ENCODE data around the gene CREBBP. TPM values are rescaled to one million over a fixed set of nuclear protein-coding genes. Genes with fewer than 3 reads are reported as not detected.
A peak's percentile ranks its signal among the peaks of the same experiment; 100 is the strongest.

The CREBBP gene
- total and polyA plus RNA-seq, 7 donors = 5.4 to 85.3 (median 39.5) TPM

- 94 to 96% methylated on average over 10 of the region's 10 CpGs for WGBS, 2 donors
- Histone ChIP-seq H3K36me3 (peaks cover 0 to 4% (median 0%) of the 10 kb centered on the region in 4 donors), H3K27me3 (no peaks in the 10 kb centered on the region), H3K27ac (no peak overlapping the region), H3K4me1 (peaks cover 0 to 17% (median 10%) of the 10 kb centered on the region in 4 donors), H3K9me3 (no peaks in the 10 kb centered on the region), H3K4me3 (no peak overlapping the region)
- no peak for DNase-seq
- intact Hi-C loops (cut with DNase I) = no loop called here
- TF ChIP-seq, protein P1, sequence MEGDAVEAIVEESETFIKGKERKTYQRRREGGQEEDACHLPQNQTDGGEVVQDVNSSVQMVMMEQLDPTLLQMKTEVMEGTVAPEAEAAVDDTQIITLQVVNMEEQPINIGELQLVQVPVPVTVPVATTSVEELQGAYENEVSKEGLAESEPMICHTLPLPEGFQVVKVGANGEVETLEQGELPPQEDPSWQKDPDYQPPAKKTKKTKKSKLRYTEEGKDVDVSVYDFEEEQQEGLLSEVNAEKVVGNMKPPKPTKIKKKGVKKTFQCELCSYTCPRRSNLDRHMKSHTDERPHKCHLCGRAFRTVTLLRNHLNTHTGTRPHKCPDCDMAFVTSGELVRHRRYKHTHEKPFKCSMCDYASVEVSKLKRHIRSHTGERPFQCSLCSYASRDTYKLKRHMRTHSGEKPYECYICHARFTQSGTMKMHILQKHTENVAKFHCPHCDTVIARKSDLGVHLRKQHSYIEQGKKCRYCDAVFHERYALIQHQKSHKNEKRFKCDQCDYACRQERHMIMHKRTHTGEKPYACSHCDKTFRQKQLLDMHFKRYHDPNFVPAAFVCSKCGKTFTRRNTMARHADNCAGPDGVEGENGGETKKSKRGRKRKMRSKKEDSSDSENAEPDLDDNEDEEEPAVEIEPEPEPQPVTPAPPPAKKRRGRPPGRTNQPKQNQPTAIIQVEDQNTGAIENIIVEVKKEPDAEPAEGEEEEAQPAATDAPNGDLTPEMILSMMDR (IDR thresholded peaks at IDR 0.05) = no peak
- TF ChIP-seq EP300 (IDR thresholded peaks at IDR 0.05) = no peak
- TF ChIP-seq POLR2AphosphoS5 (IDR thresholded peaks at IDR 0.05) = no peak
- no peak for TF ChIP-seq POLR2A (IDR thresholded peaks at IDR 0.05)
Observed at GRCh38 chr16:3718628-3719027, 161.9 kb downstream of the CREBBP start.

DNA sequence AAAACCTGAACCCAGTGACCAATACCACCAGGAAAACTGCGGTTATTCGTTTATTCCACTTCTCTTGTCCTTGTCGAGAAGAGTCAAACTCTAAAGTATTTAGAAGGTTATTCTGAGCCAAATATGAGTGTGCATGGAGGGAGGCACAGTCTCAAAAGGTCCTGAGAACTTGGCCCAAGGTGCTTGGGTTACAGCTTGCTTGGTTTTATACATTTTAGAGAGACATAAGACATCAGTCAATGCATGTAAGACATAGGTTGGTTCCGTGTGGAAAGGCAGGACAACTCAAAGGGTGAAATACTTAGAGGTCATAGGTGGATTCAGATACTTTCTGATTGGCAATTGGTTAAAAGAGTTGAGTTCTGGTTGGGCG is 162.5 kb downstream of the CREBBP start:
- intact Hi-C loops (cut with DNase I) = no loop called here
- H3K4me3 ChIP-seq = peak overlapping the region; percentile 49 to 89 (median 73)
- no peaks in the 10 kb centered on the region for H3K9me3 ChIP-seq
- no peaks in the 10 kb centered on the region for H3K27me3 ChIP-seq
- TF ChIP-seq, protein P1 (IDR thresholded peaks at IDR 0.05) = no peak
- TF ChIP-seq EP300 (IDR thresholded peaks at IDR 0.05) (no peak), POLR2A (IDR thresholded peaks at IDR 0.05) (no peak), POLR2AphosphoS5 (IDR thresholded peaks at IDR 0.05) (no peak)
- peaks cover 0 to 17% (median 10%) of the 10 kb centered on the region in 4 donors for H3K4me1 ChIP-seq
- no peak for DNase-seq
- 28% methylated on average over 5 of the region's 5 CpGs for WGBS, 2 donors
- peaks cover 0 to 10% (median 0%) of the 10 kb centered on the region in 4 donors for H3K36me3 ChIP-seq
- H3K27ac ChIP-seq = peak overlapping the region; percentile 85 to 91 (median 87)

DNA sequence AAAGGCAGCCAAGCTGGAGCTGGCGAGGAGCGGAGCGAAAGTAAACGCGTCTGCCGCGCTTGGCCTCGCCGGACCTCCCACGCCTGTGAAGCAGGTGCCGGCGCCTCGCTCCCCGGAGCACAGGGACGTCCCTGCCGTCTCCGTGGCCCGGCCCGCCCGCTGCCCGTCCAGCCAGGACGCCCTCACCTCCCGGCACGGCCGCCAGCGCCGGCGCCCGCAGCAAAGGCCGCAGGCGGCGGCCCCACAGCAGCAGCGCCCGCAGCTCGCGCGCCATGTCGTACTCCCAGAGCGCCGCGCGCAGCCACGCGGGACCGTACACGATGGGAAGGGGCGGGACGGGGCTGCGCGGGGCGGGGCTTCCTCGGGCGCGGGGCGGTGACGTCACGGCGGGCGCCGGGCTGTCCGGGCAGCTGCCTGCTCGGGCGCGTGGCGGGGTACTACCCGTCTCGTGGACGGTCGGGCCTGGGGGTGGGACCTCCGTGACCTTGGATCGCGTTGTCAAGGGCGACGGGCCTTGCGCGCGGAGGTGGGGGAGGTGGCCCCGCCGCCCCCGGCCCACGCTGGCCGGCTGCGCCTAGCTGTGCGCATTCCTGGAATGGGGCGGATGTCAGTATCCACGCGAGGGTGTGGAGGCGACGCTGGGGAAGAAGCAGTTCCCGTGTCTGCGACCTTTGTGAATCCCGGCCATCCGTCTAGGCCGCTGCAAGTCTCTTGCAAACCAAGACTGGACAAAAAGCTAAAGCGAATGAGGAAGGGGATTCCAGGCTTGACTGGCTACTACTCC is 163.1 kb downstream of the CREBBP start, which contains the start of gene TRAP1:
TSS of gene TRAP1 (minus strand) at position 290 of the 784 bp plus-strand sequence. CDS start at position 274, 16 bp downstream.
- Histone ChIP-seq H3K36me3 (peaks cover 0 to 11% (median 0%) of the 10 kb centered on the region in 4 donors), H3K27ac (peak within 1 kb of the TSS; percentile 85 to 91 (median 87)), H3K9me3 (no peaks in the 10 kb centered on the region), H3K4me1 (peaks cover 0 to 17% (median 10%) of the 10 kb centered on the region in 4 donors), H3K4me3 (peak within 1 kb of the TSS; percentile 49 to 89 (median 73)), H3K27me3 (no peaks in the 10 kb centered on the region)
- 1% methylated on average over 95 of the region's 95 CpGs for WGBS, 2 donors
- peak; percentile 93 for DNase-seq
- intact Hi-C loops (cut with DNase I) = loop anchor here (2.0 kb wide), 1 partner anchor 163 kb away; the partner anchor contains the start of gene CREBBP
- TF ChIP-seq EP300 (IDR thresholded peaks at IDR 0.05) (no peak), POLR2A (IDR thresholded peaks at IDR 0.05) (peak; percentile 50 to 63), POLR2AphosphoS5 (IDR thresholded peaks at IDR 0.05) (peak; percentile 84 to 97 (median 90))
- TF ChIP-seq, protein P1 (IDR thresholded peaks at IDR 0.05) = no peak

DNA sequence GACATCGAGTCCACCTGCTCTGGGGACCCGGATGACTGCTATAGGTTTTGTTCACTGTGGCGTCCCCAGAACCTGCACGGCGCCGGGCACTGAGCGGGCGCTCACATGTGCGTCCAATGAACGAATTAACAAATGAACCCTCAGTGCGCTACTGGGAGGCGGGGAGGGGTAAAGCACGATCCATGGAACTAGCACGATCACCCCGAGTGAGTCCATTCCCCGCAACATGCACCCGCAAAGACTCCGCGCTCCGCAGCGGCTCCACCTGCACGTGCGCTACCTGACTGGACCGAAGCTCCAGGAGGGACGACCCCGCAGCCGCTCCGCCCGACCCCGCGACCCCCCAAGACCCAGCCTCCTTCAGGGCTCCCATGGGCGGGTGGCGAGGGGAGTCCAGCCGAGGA is 163.7 kb downstream of the CREBBP start:
- WGBS, 2 donors = 0 to 1% methylated on average over 34 of the region's 34 CpGs
- DNase-seq = no peak
- intact Hi-C loops (cut with DNase I) = loop anchor here (2.0 kb wide), 1 partner anchor 164 kb away; the partner anchor contains the start of gene CREBBP
- Histone ChIP-seq H3K9me3 (no peaks in the 10 kb centered on the region), H3K36me3 (peaks cover 0 to 11% (median 0%) of the 10 kb centered on the region in 4 donors), H3K27ac (peak overlapping the region; percentile 85 to 91 (median 87)), H3K27me3 (no peaks in the 10 kb centered on the region), H3K4me3 (peak overlapping the region; percentile 49 to 89 (median 73)), H3K4me1 (peaks cover 0 to 17% (median 10%) of the 10 kb centered on the region in 4 donors)
- TF ChIP-seq, protein P1 (IDR thresholded peaks at IDR 0.05) = no peak
- TF ChIP-seq POLR2A (IDR thresholded peaks at IDR 0.05) (no peak), POLR2AphosphoS5 (IDR thresholded peaks at IDR 0.05) (no peak), EP300 (IDR thresholded peaks at IDR 0.05) (no peak)
